ENCODE results near the gene ITGB7. TPM values are rescaled to one million over a fixed set of nuclear protein-coding genes. Genes with fewer than 3 reads are reported as not detected.

ITGB7 gene
- total RNA-seq, 2 experiments from 2014 or later, result 121 to 137 TPM

GRCh38 chr12:53212931-53213330 lies 5.9 kb upstream of the ITGB7 start:
- POLR2A ChIA-PET, result interaction anchor here (1.3 to 1.7 kb wide), 3 partner anchors 38 to 64 kb away, joined by 4 to 9 read pairs (median 5); partner anchors contain the start of gene ESPL1
- ATAC-seq, result no peak
- no peak overlapping the region for H3K4me3 Mint-ChIP-seq
- no peaks in the 10 kb centered on the region for H3K27me3 Mint-ChIP-seq
- H3K36me3 Mint-ChIP-seq (ENCODE audit: low read depth), result peaks cover 29% of the 10 kb centered on the region
- H3K27ac Mint-ChIP-seq, result no peak overlapping the region
- no peak for DNase-seq
- CTCF ChIA-PET, result interaction anchor here (1.1 to 9.7 kb wide), 26 partner anchors 10 to 215 kb away, joined by 3 to 213 read pairs (median 14); partner anchors contain the start of genes AAAS, CSAD, ESPL1 and MYG1
- H3K9me3 Mint-ChIP-seq, result no peaks in the 10 kb centered on the region
- peaks cover 68% of the 10 kb centered on the region for H3K4me1 Mint-ChIP-seq (ENCODE audit: low read depth)
- intact Hi-C loops (cut with micrococcal nuclease), result loop anchor here (5.0 kb wide), 2 partner anchors 54 to 74 kb away; partner anchors contain the start of gene ESPL1
- TF ChIP-seq CTCF (IDR thresholded peaks at IDR 0.05), result no peak

- Mint-ChIP-seq H3K27ac (no peak overlapping the region), H3K36me3 (ENCODE audit: low read depth) (peaks cover 28% of the 10 kb centered on the region), H3K27me3 (no peaks in the 10 kb centered on the region), H3K4me3 (no peak overlapping the region), H3K9me3 (no peaks in the 10 kb centered on the region), H3K4me1 (ENCODE audit: low read depth) (peaks cover 63% of the 10 kb centered on the region)
- TF ChIP-seq CTCF (IDR thresholded peaks at IDR 0.05), result peak; percentile 31
- intact Hi-C loops (cut with micrococcal nuclease), result loop anchor here (5.0 kb wide), 2 partner anchors 56 to 76 kb away; partner anchors contain the start of gene ESPL1
- peak; percentile 45 for DNase-seq
- ChIA-PET POLR2A (interaction anchor here (1.0 to 1.7 kb wide), 3 partner anchors 8 to 133 kb away, joined by 3 to 9 read pairs (median 4); partner anchors contain the start of gene ESPL1), CTCF (interaction anchor here (0.6 to 9.7 kb wide), 34 partner anchors 9 to 297 kb away, joined by 3 to 213 read pairs (median 6); partner anchors contain the start of genes AAAS, ESPL1, MYG1 and PFDN5)
- ATAC-seq, result no peak
These were observed 4.7 kb upstream of the ITGB7 start for GRCh38 chr12:53211476-53212381.

- ATAC-seq (no peak), DNase-seq (no peak)
- intact Hi-C loops (cut with micrococcal nuclease), result loop anchor here (5.0 kb wide), 2 partner anchors 56 to 76 kb away; partner anchors contain the start of gene ESPL1
- Mint-ChIP-seq H3K9me3 (no peaks in the 10 kb centered on the region), H3K4me1 (ENCODE audit: low read depth) (peaks cover 63% of the 10 kb centered on the region), H3K36me3 (ENCODE audit: low read depth) (peaks cover 28% of the 10 kb centered on the region), H3K27me3 (no peaks in the 10 kb centered on the region), H3K4me3 (no peak overlapping the region), H3K27ac (no peak overlapping the region)
- CTCF ChIA-PET, result interaction anchor here (0.7 to 9.7 kb wide), 20 partner anchors 7 to 298 kb away, joined by 3 to 213 read pairs (median 10); partner anchors contain the start of genes AAAS, ESPL1 and MYG1
- no peak for TF ChIP-seq CTCF (IDR thresholded peaks at IDR 0.05)
- POLR2A ChIA-PET, result interaction anchor here (0.9 to 8.1 kb wide), 6 partner anchors 7 to 134 kb away, joined by 3 to 78 read pairs (median 4); partner anchors contain the start of gene RARG
These were observed 3.8 kb upstream of the ITGB7 start for GRCh38 chr12:53210843-53211242.

GRCh38 chr12:53208877-53209463 lies 1.9 kb upstream of the ITGB7 start:
- DNase-seq (peak; percentile 61), ATAC-seq (peak; percentile 17)
- POLR2A ChIA-PET, result interaction anchor here (1.0 to 8.1 kb wide), 11 partner anchors 8 to 111 kb away, joined by 3 to 78 read pairs (median 5); partner anchors contain the start of genes CSAD, ESPL1, RARG and ZNF740
- no peaks in the 10 kb centered on the region for H3K9me3 Mint-ChIP-seq
- peak overlapping the region; percentile 60 for H3K4me3 Mint-ChIP-seq
- no peak for TF ChIP-seq CTCF (IDR thresholded peaks at IDR 0.05)
- H3K4me1 Mint-ChIP-seq (ENCODE audit: low read depth), result peaks cover 63% of the 10 kb centered on the region
- peaks cover 37% of the 10 kb centered on the region for H3K36me3 Mint-ChIP-seq (ENCODE audit: low read depth)
- H3K27me3 Mint-ChIP-seq, result no peaks in the 10 kb centered on the region
- H3K27ac Mint-ChIP-seq, result peak overlapping the region; percentile 85
- CTCF ChIA-PET, result interaction anchor here (0.7 to 9.7 kb wide), 17 partner anchors 9 to 265 kb away, joined by 3 to 213 read pairs (median 5); partner anchors contain the start of genes AAAS, CSAD, ESPL1 and ZNF740
- intact Hi-C loops (cut with micrococcal nuclease), result loop anchor here (5.0 kb wide), 1 partner anchor 52 kb away; no protein-coding TSS in a partner anchor

Data from activated CD8-positive, alpha-beta T cell treated with anti-CD3 and anti-CD28 coated beads for 36 hours (primary cell).